Measurements from ENCODE around the gene DENND2C. TPM values are rescaled to one million over a fixed set of nuclear protein-coding genes. Genes with fewer than 3 reads are reported as not detected.
"Not testable (repeated sequence)": the region's sequence is repeated elsewhere in the genome, so short reads cannot be mapped to it uniquely, and the experiment has no call there.

The DENND2C gene
- total RNA-seq, 1 donor, result under 0.01 TPM

- no peak for DNase-seq (ENCODE audit: low read depth in 2 of 3, low spot score in 2 of 3)
These were observed 59.2 kb downstream of the DENND2C start for GRCh38 chr1:114610546-114611245.

DNA sequence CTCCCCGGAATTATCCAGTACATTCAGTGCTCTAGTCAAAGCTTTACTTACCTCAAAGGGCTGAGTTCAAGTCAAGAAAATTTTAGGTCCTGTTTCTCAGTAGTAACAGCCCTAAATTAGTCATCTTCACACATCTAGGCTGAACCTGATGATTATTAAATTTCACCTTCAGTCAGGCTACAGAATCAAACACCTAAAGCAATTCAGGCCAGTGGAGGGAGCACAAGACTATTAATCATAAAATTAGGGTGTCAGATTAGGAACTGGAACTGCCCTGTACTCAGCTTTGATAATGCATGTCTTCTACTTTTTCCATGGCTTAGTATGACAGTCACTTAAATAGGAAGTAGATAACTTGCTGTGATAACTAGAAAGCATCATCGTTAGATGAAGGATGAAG lies 60.0 kb downstream of the DENND2C start:
- no peak for DNase-seq (ENCODE audit: low read depth in 2 of 3, low spot score in 2 of 3)

- no peak for DNase-seq (ENCODE audit: low read depth in 2 of 3, low spot score in 2 of 3)
These were observed 60.8 kb downstream of the DENND2C start for GRCh38 chr1:114609026-114609425.

GRCh38 chr1:114607223-114607622 lies 62.6 kb downstream of the DENND2C start:
- DNase-seq (ENCODE audit: low read depth in 2 of 3, low spot score in 2 of 3), result no peak

DNA sequence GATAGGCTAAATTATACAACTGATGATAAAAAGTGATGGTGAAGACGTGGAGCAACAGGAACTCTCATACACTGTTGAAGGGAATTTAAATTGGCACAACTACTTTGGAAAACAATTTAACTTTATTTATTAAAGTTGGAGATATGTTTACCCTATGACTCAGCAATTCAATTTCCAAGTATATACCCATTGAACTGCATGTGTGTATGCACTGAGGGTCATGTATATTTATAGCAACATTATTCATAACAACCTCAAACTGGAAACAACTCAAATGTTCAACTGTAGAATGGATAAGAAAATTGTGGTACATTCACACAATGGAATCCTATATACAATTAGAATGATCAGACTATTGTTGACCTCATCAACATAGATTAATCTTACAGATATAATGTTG lies 71.9 kb downstream of the DENND2C start:
- no peak for DNase-seq (ENCODE audit: low read depth in 2 of 3, low spot score in 2 of 3)

DNA sequence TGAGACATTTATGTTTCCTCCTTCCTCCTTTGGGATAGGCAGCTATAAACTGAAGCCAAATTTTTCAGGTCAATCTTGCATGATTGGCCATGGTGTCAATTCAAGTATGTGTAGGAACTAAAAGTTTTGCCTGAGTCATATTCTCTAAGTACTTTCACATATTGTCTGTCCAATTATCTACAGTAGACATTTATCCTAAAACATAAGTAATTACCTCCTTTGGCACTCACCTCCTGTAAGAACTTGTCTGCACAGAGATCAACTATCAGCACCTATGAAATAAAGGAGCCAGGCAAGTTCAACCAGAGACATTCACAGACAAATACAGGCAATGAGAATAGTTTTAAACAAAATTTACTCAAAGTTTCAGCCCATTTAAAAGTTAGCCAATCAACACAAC lies 74.2 kb downstream of the DENND2C start:
- DNase-seq (ENCODE audit: low read depth in 2 of 3, low spot score in 2 of 3), result no peak

GRCh38 chr1:114594046-114594445 lies 75.8 kb downstream of the DENND2C start:
- no peak for DNase-seq (ENCODE audit: low read depth in 2 of 3, low spot score in 2 of 3)

DNA sequence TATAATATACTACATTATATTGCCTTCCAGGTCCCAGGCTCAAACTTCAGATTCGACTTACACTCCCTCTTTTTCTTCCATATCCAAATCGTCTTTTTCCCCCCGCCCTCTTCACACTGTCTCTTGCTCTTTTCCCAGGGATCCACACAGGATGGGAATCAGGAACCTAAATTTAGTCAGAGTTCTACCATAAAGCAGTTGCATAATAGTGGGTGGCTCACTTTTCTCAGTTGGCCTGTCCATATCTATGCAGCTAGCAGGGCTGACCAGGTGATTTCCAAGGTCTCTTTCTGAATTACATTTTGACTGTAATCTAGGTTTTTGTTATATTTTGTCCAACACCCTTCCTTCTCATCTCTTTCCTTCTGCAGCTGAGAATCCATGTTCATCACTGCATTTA lies 80.7 kb downstream of the DENND2C start:
- DNase-seq (ENCODE audit: low read depth in 2 of 3, low spot score in 2 of 3), result no peak

DNA sequence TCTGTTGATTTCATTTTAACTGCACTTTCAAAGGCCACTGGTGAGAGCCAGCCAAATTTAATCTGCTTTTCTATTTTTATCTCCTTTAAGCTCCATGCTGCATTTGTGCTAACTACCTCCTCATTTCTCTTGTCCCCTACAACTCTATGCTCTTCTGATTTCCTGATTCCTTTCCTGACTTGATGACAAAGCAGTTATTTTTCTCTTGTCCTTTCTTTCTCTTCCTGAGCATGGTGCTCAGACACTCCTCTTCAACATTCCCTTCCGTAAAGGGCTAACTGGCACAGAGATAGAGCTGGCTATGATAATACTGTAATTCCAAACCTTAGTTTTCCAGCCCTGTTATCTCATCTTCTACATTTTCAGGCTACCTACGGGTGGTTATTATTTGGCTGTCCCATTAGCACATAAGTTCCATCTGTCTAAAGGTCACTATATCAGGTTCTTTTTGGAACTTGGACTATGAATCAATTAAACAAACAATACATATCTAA lies 81.6 kb downstream of the DENND2C start:
- DNase-seq (ENCODE audit: low read depth in 2 of 3, low spot score in 2 of 3), result no peak

DNA sequence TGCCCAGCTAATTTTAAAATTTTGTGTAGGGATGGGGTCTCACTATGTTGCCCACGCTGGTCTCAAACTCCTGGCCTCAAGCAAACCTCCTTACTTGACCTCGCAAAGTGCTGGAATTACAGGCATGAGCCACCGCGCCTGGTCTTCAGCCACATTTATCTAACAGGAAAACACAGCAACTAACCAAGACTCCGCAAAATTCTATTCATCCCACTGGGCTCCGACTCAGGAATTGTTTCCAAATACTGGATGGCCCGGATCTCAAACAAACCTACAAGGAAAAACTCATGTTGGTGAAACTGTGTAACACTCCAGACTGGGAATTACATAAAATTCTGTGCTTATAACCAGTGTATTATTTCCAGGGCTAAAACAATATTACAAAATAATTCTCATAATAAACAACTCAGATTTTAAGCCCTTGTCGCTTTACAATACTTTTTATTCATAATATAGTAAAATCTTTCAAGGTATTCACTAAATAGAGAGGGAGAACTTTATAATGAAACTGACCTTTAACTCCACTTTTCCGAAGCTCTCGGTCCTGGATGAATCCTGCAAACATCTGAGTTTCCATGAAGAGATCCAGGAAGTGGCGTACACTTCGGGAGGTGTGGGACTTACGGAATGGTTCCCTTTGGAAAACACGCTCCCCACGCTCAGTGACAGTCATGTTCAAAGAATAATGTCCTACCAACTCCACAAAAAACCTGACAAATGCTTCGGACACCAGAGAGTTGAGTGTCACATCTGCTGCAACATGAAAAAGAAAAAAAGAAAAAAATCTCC lies 82.5 kb downstream of the DENND2C start:
- DNase-seq (ENCODE audit: low read depth in 2 of 3, low spot score in 2 of 3), result no peak

GRCh38 chr1:114586513-114587047 lies 83.3 kb downstream of the DENND2C start:
- DNase-seq (ENCODE audit: low read depth in 2 of 3, low spot score in 2 of 3), result no peak

- no peak for DNase-seq (ENCODE audit: low read depth in 2 of 3, low spot score in 2 of 3)
These were observed 84.6 kb downstream of the DENND2C start for GRCh38 chr1:114585231-114585630.

- DNase-seq (ENCODE audit: low read depth in 2 of 3, low spot score in 2 of 3), result peak; percentile 87 to 99 (median 98)
These were observed 88.2 kb downstream of the DENND2C start, which contains the start of gene BCAS2 for GRCh38 chr1:114581335-114582287. TSS of gene BCAS2 (minus strand) at chr1:114581615. CDS start at chr1:114581591, 24 bp downstream.

GRCh38 chr1:114574365-114574764 lies 95.5 kb downstream of the DENND2C start:
- DNase-seq (ENCODE audit: low read depth in 2 of 3, low spot score in 2 of 3), result no peak

GRCh38 chr1:114564141-114564540 lies 105.7 kb downstream of the DENND2C start:
- no peak for DNase-seq (ENCODE audit: low read depth in 2 of 3, low spot score in 2 of 3)

DNA sequence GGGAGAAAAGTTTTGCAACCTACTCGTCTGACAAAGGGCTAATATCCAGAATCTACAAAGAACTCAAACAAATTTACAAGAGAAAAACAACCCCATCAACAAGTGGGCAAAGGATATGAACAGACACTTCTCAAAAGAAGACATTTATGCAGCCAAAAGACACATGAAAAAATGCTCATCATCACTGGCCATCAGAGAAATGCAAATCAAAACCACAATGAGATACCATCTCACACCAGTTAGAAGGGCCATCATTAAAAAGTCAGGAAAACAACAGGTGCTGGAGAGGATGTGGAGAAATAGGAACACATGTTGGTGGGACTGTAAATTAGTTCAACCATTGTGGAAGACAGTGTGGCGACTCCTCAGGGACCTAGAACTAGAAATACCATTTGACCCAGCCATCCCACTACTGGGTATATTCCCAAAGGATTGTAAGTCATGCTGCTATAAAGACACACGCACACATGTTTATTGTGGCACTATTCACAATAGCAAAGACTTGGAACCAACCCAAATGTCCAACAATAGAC lies 106.8 kb downstream of the DENND2C start:
- DNase-seq (ENCODE audit: low read depth in 2 of 3, low spot score in 2 of 3), result not testable (repeated sequence)

GRCh38 chr1:114561333-114561732 lies 108.5 kb downstream of the DENND2C start:
- DNase-seq (ENCODE audit: low read depth in 2 of 3, low spot score in 2 of 3), result peak in 1 of 3 donors; percentile 18

- DNase-seq (ENCODE audit: low read depth in 2 of 3, low spot score in 2 of 3), result peak in 1 of 3 donors; percentile 36
These were observed 110.5 kb downstream of the DENND2C start for GRCh38 chr1:114559356-114559755.

DNA sequence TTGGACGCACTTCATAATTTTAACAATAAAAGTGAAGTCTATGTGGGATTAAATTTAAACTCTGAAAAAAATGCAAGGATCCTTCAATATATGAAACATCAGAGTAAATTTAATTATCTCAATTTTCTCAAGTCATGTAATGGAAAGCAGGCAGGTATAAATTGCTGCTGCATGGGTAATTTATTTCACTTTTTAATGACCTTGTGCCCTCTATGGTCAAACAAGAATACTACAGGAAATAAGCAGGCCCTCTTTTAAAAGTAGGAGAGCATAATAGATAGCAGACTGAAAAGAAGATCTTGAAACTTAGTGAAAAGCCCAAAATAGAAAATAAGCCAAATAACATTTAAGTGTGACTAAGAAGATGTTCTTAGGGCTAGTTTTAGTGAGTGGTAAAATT lies 111.3 kb downstream of the DENND2C start:
- peak in 2 of 3 donors; percentile 15 to 31 for DNase-seq (ENCODE audit: low read depth in 2 of 3, low spot score in 2 of 3)

DNA sequence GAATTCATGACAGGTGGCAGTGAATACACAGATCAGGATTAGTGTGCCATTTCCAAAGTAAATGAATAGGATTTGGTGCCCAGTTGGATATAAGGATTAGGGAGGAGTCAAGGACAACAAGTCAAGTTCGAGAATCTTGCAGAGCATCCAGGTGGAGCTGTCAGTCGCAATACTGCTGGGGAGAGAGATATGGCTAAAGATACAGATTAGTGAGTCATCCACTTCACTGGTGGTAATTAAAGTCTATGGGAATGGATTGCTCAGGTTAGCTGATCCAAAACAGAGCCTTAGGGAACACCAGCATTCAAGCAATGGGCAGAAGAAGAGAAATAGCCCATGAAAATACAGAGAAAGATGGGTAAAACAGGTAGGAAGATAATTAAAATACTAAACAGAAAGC lies 115.3 kb downstream of the DENND2C start:
- DNase-seq (ENCODE audit: low read depth in 2 of 3, low spot score in 2 of 3), result no peak
